NCI-H187 treated with DMSO at 0.1 percent for 48 hours (cell line): ENCODE measurements around the gene SMCO2.

Source experiments
- DNase-seq: peaks from one replicate; lab custom pipeline; 2025; lab: John Stamatoyannopoulos, UW

Gene SMCO2

DNA sequence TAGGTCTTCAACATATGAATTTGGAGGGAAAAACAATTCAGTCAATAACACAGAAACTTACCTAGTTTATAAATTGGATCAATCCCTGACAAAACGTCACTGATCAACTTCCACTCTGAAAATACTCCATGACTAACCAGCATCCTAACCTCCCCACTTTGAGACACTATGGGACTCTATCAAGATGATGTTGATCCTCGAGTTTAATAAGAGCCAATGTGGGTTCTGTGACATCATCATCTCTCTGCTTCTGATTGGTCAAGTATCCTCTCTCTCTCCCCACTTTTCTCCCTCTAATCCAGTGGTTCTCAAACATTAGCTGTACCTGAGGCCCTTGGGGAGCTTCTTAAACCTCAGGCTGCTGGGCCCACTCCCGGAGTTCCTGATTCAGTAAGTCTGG lies at the start of gene SMCO2:
TSS of gene SMCO2 (plus strand) at position 301 of the 400 bp plus-strand sequence. CDS start 23,896 bp downstream, outside the sequence.
- DNase-seq = no peak

DNA sequence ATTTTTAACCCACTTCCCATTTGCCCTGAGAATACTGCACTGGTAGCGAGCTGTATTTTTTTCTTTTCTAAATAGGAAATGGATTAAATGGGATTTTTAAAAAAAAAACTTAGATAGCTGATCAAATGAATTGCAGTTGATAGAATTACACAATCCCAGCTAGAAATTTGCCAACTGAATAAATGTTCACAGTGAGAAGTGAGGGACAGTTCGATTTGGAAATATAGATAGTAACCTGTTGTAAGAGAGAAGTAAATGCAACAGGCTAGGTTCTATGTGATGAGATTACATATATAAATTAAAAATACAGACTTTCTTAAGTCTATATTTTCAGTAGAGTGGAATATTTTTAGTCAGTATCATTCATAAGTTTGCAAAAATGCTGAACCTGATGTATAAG lies 48.1 kb upstream of the SMCO2 start:
- no peak for DNase-seq

DNA sequence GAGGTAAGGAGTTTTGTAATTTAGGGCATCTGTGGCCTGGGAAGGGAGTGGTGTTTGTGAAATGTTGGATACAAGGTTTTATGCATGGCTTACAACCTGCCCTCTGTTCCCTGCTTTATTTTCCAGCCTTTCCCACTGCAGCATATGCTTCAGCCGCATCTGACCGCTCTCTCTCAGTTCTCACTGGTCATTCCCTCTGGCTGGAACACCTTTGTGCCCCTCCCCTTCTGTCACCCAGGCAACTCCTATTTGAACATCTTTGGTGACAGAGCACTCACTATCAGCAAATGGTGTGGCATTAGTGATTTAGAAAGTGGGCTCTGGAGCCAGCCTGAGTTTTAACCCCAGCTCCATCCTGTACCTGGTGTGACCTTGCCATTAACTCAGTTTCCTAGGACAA lies 47.5 kb upstream of the SMCO2 start:
- no peak for DNase-seq

DNA sequence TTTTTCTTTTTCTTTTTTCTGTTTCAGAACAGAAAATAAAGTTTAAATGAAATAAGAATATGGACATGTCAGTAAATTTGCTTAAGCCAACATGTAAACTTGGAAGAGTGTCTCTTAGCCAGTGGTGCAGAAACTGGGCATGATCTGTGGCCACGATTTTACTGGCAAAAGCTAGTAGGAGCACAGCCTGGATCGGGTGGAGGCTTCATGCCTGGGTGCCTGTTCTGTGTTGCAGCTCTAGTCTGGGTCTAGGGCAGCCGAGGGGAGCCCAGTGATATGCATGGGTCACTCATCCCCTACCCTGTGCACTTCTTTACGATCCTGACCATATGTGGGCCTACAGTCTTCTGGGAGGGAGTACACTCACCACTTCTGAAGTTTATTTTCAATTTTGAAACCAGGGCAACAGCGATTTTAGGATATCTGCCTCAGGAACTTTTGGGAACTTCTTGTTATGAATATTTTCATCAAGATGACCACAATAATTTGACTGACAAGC lies 45.6 kb upstream of the SMCO2 start:
- no peak for DNase-seq

DNA sequence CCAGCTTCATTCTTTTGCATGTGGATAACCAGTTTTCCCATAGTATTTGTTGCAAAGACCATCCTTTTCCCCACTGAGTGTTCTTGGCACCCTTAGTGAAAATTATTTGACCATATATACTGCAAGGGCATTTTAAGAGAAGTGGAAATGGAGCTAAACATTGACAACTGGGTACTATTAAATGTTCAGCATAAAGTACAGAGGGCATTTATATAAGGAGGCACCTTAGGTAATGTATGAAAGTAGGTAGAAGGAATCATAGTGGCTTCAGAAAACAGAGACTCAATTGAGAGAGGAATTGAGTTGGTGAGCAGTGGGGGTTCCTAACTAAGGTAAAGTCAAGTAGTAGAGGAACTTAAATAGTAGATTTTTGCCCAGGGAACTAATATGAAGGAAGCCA lies 34.5 kb upstream of the SMCO2 start:
- no peak for DNase-seq

DNA sequence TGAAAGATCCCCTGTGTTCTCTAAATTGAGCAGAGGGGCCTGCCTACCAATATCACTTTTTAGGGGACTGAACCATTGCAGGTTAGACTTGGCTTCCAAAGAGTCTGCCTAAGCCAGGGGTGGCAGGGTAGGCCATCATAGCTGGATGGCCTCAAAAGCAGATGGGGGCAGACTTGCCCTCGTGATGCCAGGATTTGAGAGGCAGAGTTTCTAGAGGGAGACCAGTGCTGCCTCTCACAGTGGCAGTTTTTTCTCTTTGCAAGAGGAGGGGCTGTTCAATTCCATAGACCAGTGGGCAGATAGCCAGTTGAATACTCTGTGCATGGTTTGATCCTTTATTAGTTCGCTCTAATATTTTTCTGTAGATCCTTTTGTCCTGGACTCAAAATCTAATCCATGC lies 23.8 kb upstream of the SMCO2 start:
- no peak for DNase-seq

DNA sequence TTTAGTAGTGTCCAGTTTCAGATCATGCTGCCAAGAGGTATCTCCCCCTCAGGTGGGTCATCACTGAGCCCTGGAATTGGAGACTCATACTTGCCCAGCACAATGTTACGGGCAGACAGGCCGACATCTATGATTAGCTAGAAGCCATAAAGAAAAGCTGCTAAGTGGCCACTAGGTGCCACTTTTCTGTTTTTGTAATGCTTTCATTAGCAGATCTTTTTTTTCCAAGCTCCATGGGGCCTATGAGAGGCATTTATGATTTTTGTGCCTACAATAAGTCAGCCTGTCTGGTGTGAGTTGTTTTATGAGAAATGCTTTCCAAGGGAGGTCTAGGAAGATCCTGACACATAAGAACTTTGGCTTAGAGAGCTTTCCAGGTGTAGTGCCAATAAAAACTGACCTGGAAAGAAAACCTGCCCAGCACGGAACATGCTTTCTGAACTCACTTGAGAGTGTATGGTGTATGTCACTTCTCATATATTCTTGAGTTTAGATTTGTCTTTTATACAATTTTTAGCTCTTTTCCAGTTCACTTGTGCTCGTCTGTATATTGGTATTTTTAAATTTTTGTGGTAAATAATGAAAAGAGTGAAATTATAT lies 21.8 kb upstream of the SMCO2 start:
- DNase-seq = no peak

DNA sequence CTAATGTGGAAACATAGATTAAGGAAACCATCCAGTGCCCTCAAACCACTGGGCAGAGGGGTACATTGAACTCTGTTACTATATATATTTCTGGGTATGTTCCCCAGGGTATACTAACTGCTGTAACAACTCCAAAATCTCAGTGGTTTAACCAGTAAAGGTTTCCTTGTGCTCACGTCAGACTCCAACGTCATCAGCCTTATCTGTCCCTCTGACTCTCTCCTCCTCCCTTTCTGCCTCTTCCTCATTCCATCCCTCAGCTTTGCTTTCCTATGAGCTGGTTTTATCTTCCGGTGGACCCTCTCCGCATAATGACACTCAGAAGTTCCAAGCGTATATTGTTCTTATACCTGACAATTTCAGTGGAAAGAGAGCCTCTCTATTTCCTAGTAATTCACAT lies 21.2 kb upstream of the SMCO2 start:
- DNase-seq = no peak

DNA sequence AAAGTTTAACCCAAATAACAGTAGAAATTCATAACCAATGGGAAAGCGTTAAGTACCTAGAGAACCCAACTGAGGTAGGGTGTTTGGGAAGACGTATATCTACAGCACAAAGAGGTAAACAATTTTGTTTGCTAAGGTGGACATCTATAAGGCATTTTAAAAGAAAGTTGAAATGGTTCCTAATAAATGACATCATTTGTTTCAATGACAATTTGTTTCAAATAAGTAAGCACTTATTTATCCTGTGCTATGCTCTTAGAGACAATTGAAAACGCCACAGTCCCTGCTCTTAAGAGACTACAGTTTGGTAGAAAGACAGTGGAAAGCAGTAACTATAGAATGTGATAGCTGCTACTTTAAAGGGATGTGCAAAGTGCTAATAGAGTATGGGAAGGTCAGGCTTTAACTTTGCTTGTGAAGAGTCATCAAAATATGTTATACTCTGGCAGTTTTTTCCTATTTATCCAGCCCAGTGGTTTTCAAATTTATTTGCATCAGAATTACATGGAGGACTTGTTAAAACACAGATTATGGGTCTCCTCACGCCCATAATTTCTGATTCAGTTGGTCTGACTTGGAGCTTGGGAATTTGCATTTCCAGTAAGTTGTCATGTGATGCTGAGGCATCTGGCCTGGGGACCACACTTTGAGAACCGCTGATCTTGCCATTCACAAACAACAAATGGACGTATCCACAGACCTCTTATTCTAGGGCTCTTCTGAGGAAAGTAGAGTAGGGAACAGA lies 19.6 kb upstream of the SMCO2 start:
- no peak for DNase-seq

DNA sequence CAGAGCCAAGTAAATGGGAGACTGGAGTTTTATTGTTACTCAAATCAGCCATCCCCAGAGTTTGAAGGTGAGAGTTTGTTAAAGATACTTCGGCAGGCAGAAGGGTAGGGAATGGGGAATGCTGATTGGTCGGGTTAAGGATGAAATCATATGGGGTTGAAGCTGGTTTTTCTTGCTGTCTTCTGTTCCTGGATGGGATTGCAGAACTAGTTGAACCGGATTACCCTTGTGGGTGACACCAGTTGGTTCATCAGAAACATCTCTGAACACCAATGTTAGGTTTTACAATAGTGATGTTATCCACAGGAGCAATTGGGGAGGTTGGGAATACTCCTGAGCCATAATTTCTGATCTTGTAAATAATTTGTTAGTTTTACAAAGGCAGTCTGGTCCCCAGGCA lies 18.7 kb upstream of the SMCO2 start:
- DNase-seq = no peak

DNA sequence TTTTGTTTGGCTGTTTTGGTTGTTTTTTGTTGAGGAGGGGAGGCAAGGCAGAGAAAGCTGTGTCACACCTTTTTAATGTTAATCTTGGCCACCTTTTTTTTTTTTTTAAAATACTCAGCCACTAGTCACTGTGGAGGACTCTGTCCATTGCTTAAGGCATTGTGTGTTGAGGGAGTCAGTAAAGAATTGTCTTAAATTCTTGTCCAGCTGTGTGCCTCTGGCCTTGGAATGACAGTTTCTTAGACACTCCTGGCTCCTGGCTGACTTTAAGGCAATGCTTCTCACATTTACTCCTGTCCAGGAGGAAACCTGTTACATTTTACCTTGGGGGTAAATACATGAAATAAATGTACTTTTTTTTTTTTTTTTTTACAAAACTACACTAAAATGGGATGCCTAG lies 18.1 kb upstream of the SMCO2 start:
- DNase-seq = no peak

DNA sequence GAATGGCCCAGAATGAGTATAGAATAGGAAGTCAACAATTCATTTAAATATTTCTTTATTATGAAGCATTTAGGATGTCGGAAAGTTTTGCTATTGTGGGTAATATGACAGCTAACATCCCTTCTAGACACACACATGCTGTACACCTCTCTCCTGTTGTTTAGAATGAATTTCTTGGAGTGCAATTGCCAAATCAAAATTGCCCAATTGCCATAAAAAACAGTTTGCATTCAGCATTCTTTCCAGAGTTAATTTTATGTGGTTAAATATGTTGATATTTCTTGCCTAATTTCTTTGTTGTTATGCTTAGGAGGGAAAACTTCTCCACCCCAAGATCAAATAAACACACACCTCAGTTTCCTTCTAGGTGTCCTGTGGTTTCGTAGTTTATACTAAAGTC lies 16.9 kb upstream of the SMCO2 start:
- DNase-seq = no peak

DNA sequence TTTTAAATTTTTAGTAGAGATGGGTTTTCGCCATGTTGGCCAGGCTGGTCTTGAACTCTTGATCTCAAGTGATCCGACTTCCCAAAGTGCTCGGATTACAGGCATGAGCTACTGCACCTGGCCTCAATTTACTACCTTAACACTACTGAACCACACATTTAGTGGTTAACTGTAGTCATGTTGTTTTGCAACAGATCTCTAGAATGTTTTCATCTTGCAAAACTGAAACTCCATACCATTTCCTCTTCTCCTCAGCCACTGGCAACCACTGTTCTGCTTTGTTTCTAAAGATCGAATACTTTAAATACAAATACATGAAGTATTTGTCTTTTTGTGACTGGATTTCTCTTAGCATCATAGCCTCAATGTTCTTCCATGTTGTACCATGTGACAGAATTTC lies 15.4 kb upstream of the SMCO2 start:
- no peak for DNase-seq

DNA sequence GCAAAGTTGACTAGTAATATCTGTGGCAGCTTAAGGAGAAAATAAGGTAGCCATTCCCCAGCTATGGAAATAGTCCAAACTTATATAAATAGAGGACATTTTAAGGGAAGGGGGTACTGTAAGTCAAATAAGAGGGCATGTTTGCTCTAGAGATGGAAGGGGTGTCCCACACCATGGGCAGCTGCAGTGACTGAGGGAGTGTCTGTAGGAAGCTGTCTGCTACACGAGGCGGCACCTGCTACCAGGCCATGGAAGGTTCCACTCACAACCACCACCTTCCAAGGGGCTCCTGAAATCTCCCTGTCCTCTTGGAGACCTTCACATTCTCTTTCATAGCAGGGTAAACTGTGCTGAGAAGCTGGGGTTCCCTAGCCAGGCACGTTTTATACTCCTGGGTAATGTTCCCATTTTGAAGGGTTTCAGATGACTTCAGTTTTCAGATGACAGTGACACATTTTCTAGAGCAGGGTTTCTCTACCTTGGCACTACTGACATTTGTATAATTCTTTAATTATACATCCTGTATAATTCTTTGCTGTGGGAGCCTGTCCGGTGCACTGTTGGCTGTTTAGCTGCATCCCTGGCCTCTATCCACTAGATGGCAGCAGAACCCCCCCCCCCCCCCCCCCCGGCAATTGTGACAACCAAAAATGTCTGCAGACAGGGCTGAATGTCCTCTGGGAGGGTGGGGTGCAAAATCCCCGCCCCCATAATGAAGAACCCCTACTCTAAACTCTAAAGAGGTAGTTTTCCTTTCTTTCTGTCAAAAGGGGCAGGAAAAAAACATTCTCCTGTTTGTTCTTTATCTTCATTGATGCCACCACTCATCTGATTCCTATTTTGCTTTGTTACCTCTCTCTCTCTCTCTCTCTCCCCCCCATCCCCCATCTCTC lies 11.6 kb upstream of the SMCO2 start:
- DNase-seq = no peak

DNA sequence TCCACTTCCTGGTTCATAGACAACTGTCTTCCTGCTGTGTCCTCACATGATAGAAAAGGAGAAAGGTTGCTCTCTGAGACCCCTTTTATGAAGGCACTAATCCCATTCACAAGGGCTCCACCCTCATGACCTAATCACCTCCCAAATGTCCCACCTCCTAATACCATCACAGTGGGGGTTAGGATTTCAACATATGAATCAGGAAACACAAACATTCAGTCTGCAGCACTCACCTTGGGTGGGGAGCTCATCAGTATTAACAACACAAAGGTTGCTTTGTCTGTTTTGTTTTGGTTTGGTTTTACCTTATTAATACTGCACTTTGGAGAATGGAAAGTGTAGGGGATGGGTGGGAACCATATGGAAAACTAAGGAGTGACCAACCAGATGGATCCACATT lies 10.5 kb upstream of the SMCO2 start:
- DNase-seq = no peak

DNA sequence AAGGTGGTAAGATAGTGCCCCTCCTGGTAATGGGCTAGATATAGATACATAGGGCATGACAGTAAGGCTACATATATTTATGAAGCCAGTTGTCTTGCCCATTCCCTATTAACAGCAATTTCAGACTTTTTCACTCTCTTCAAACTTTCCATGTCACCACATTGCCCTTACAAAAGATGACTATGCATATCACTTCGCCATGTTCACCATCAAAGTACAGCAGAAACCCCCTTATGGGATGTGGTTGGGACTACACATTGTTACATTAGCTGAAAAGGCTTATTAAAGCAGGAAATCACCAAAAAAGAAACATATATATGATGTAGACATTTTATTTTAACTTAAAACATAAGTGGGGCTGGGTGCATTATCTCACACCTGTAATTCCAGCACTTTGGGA lies 9.8 kb upstream of the SMCO2 start:
- DNase-seq = no peak

DNA sequence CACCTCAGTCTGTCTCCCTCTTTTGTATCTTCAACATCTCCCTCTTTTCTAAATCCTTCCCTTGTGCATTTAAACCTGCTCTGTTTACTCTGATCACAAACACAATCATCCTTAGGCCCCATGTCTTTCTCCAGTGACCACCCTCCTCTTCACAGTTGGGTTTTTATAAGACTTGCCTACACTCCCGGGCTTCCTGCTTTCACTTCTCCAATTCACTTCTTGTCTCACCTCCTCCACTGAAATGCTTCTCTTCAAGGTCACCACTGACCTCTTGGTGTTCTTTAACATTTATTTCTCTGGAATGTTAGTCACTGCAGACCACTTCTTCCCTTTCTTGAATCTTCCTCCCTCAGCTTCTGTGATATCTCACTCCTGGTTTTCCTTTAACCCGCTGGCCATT lies 8.7 kb upstream of the SMCO2 start:
- DNase-seq = no peak

DNA sequence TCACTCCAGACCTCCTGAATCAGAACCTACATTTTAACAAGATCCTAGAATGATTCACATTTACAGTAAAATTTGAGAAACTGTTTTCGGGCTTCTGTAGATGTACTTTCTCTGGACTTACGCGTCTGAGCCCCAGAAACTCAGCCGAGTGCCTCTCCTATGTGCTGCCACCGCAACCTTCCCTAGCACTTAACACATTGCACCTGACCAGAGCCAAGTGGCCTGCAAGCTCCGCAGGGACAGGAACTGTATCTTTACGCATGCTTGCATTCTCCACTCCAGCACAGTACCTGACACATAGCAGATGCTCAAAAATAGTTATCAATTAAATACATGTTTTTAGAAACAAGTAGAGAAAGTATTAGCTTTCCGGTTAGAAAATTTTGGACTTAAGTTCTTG lies 1.2 kb downstream of the SMCO2 start:
- no peak for DNase-seq

DNA sequence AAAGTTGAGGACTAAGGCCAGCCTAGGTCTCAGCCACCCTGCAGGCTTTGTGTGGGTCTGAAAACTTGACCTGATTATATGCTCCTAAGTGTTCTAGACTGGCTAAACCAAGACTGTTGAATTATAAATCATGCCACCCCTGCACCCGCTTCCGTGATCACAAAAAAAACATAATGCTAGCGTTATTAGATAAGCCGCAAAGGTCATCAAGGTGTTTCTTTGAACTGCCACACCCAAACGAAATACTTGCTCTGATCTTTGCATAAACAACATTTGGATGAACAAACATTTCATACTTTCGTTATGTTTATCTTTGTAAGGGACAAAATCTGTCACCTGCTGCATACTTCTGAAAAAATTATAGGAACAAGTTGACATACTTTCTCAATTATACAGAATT lies 2.5 kb downstream of the SMCO2 start:
- no peak for DNase-seq

DNA sequence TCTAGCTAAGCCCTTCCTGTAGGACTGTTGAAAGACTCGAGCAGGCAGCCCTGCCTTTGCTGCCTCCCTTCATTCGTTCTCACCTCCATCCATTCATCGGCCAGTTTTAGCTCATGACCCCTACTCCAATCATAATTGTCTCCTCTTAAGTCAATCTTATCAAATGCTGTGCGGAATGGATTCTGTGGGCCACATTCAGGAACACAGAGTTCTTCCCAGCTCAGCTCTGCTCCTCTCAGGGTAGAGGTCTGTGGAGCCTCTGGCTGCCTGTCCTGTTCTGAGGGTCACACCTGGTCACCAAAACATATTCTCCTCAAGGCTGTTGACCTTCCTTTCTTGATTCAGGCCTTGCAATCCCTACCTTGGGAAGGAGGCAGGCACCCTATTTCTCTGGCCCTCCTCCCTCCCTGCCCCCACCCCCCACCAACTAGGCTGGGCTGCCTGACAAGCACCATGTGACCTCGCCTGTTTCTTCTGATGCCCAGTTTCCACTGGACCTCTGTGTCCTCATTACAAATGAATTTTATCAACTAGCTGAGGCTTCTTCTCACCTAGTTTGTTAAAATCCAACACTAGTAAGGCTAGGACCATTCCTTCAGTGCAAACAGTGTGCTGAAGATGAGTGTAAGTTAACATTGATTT lies 3.5 kb downstream of the SMCO2 start:
- DNase-seq = no peak

DNA sequence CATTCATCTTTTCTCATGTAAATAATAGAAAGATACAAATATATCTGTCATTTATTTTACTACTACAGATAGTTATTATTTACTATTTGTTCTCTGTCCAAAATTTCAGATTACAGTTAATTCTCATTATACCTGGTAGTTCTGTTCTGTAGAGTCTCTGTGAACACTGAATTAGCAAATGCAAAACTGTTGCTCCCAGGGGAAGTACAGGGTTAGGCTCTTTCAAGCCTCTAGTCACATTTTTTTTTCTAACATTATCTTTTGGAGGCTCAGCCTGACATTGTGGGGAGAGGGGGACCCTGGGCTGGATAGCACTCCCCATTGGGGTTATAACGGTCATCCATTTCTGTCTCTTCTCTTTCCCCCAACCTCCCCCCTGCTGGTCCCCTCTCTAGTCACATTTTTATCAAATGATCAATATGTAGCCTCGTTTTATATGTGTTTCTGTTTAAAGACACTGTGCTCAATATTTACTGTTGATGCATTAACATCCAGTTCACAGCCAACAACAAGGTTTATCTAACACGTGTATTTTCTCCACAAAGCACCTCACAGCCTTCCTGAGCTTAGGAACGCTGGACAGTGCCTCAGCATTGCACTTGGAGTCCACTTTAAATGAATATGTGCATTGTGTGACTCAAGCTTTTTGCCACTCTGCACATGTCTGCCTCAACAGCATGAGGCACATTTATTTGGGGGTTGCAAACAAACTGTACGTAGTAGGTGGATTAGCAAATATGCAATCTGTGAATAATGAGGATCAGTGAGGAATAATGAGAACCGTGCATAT lies 4.7 kb downstream of the SMCO2 start:
- DNase-seq = no peak

DNA sequence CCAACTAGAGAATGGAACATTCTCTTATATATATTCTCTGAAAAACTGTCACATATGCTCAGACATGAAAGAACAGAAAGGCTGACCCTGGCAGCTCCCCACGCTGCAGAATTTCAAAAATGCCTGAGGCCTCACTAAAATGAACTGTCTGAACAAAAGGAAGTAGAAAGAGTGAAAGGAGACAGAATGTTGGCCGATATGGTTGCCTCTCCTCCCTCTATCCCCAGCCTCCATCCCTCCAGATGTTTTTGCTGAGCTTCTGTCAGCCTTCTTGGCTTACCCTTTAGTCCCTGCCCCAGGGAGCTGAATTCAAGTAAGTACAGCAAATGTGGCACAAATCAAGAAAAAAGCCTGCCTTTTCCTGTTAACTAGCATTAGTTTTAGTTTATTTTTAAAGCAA lies 6.9 kb downstream of the SMCO2 start:
- no peak for DNase-seq
